ENCODE results near the gene CCK.

CCK gene

GRCh38 chr3:42226470-42227425, 39.2 kb downstream of the CCK start:
- TF ChIP-seq CTCF (IDR thresholded peaks at IDR 0.05; ENCODE audit: control insufficient read depth, extremely low read depth, insufficient read depth) = no peak
- no peak for DNase-seq (ENCODE audit: low read depth)
- H3K4me3 ChIP-seq (ENCODE audit: low read depth, low read length) = no peak overlapping the region

- no peak for TF ChIP-seq CTCF (IDR thresholded peaks at IDR 0.05; ENCODE audit: control insufficient read depth, extremely low read depth, insufficient read depth)
- H3K4me3 ChIP-seq (ENCODE audit: low read depth, low read length) = no peak overlapping the region
- no peak for DNase-seq (ENCODE audit: low read depth)
Measured at GRCh38 chr3:42225486-42226363, 40.3 kb downstream of the CCK start.

- no peak overlapping the region for H3K4me3 ChIP-seq (ENCODE audit: low read depth, low read length)
- DNase-seq (ENCODE audit: low read depth) = peak; percentile 55
- no peak for TF ChIP-seq CTCF (IDR thresholded peaks at IDR 0.05; ENCODE audit: control insufficient read depth, extremely low read depth, insufficient read depth)
Measured at GRCh38 chr3:42224658-42225421, 41.1 kb downstream of the CCK start.

GRCh38 chr3:42224178-42224577, 41.8 kb downstream of the CCK start:
- DNase-seq (ENCODE audit: low read depth) = no peak
- H3K4me3 ChIP-seq (ENCODE audit: low read depth, low read length) = no peak overlapping the region
- TF ChIP-seq CTCF (IDR thresholded peaks at IDR 0.05; ENCODE audit: control insufficient read depth, extremely low read depth, insufficient read depth) = no peak

- TF ChIP-seq CTCF (IDR thresholded peaks at IDR 0.05; ENCODE audit: control insufficient read depth, extremely low read depth, insufficient read depth) = no peak
- no peak overlapping the region for H3K4me3 ChIP-seq (ENCODE audit: low read depth, low read length)
- no peak for DNase-seq (ENCODE audit: low read depth)
Measured at GRCh38 chr3:42222942-42223693, 42.9 kb downstream of the CCK start.
